Transverse colon (tissue), 4 donors: Measurements from ENCODE around the gene AMOTL2.

Experiments
- POLR2AphosphoS5 ChIP-seq, 3 donors: sonication (generic); formaldehyde crosslinking; IDR thresholded peaks; one replicate each; pipeline ENCODE4 v1.6.1; 2016; ENCODE audit warnings: antibody characterized with exemption in 3 of 3
- TF ChIP-seq, protein P1 (sequence below), 5 experiments: fragments of 200-600 bp in 3 of 5; fragments of 450-650 bp in 2 of 5; sonication (generic) in 3 of 5; IDR thresholded peaks; 1 replicate in 2 of 5; 2 replicates in 3 of 5; pipeline ENCODE4 v1.5.1; 2016 to 2017; ENCODE audit warnings: antibody characterized with exemption in 5 of 5, inconsistent platforms in 3 of 5, mild to moderate bottlenecking in 2 of 5, moderate library complexity in 1 of 5

DNA sequence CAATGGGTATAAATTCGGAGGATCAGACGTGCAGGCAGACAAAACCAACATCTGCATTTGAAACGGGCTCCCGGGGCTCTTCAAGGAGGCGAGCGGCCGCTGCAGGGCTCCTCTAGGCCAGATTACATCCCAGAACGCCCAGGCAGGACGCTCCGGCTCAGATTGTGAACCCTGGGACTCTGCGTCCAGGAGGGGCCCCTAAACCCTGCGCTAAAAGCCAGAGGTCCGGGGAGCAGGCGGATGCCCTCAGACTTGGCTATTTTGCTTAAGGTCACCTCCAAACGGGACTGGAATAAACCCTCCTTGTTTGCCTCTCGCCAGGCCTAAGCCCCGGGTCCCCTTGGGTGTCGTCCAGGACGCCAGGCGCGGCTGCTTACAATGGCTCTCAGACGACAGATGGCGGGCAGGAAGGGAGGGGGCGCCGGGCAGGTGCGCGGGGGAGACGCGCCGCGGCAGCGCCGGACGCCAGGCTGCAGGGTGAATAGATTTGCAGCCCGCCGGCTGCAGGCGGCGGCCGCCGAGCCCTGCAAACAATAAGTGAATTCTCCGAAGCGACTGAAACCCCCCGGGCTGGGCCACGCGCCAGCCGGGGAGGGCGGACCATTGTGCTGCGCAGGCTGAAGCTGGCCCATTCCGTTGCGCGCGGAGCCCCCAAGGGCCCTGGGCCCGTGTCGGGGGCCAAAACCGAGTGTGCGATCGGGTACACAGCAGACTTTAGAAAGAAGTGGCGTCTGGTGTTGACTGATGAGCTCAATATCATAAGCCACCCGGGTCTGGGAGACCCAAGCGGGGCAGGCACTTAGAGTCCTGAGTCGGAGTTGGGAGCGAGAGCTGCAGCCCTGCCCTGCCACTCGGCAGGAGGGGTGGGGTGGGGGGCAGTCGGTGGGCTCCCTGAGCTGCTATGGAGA is 32.3 kb upstream of the AMOTL2 start:
- TF ChIP-seq, protein P1, sequence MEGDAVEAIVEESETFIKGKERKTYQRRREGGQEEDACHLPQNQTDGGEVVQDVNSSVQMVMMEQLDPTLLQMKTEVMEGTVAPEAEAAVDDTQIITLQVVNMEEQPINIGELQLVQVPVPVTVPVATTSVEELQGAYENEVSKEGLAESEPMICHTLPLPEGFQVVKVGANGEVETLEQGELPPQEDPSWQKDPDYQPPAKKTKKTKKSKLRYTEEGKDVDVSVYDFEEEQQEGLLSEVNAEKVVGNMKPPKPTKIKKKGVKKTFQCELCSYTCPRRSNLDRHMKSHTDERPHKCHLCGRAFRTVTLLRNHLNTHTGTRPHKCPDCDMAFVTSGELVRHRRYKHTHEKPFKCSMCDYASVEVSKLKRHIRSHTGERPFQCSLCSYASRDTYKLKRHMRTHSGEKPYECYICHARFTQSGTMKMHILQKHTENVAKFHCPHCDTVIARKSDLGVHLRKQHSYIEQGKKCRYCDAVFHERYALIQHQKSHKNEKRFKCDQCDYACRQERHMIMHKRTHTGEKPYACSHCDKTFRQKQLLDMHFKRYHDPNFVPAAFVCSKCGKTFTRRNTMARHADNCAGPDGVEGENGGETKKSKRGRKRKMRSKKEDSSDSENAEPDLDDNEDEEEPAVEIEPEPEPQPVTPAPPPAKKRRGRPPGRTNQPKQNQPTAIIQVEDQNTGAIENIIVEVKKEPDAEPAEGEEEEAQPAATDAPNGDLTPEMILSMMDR (IDR thresholded peaks at IDR 0.05) = no peak
- no peak for TF ChIP-seq POLR2AphosphoS5 (IDR thresholded peaks at IDR 0.05)
